ENCODE data around the gene RPS5.
"Not testable (repeated sequence)": the region's sequence is repeated elsewhere in the genome, so short reads cannot be mapped to it uniquely, and the experiment has no call there.

RPS5 gene

GRCh38 chr19:58400916-58401839 is 14.1 kb downstream of the RPS5 start:
- no peak for TF ChIP-seq CTCF (IDR thresholded peaks at IDR 0.05; ENCODE audit: low read depth, low read length)
- Histone ChIP-seq H3K27me3 (no peaks in the 10 kb centered on the region), H3K9me3 (no peaks in the 10 kb centered on the region), H3K36me3 (no peaks in the 10 kb centered on the region), H3K4me1 (peaks cover 3% of the 10 kb centered on the region; the same call in 1 of the 2 replicates), H3K4me3 (ENCODE audit: low read depth, low read length) (peak overlapping the region; percentile 81)
- DNase-seq, result peak; percentile 99

DNA sequence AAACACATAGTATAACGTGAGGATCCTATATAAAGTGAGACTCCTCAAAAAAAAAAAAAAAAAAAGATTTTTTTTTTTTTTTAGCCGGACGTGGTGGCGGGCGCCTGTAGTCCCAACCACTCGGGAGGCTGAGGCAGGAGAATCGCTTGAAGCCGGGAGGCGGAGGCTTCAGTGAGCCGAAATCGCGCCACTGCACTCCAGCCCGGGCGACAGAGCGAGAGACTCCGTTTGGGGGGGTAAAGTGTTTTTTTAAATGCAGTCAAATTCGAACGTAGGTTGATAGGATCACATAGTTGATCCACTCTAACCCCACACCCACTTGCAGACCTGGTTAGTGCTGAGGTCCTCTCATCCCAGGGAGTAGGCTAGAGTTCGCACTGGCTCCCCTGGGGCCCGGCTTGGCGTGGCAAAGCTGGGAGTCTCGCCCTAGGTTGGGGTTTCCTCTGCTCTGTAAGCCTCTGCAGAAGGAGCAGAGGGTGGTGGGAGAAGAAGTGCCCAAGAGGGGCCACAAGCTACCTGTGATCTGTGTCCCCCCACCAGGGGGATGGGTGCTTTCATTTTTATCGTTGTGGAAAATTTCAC is 14.9 kb downstream of the RPS5 start:
- Histone ChIP-seq H3K4me3 (ENCODE audit: low read depth, low read length) (peak overlapping the region; percentile 81), H3K9me3 (no peaks in the 10 kb centered on the region), H3K36me3 (no peaks in the 10 kb centered on the region), H3K4me1 (peaks cover 3% of the 10 kb centered on the region; the same call in 1 of the 2 replicates), H3K27me3 (no peaks in the 10 kb centered on the region)
- no peak for DNase-seq
- TF ChIP-seq CTCF (IDR thresholded peaks at IDR 0.05; ENCODE audit: low read depth, low read length), result no peak

DNA sequence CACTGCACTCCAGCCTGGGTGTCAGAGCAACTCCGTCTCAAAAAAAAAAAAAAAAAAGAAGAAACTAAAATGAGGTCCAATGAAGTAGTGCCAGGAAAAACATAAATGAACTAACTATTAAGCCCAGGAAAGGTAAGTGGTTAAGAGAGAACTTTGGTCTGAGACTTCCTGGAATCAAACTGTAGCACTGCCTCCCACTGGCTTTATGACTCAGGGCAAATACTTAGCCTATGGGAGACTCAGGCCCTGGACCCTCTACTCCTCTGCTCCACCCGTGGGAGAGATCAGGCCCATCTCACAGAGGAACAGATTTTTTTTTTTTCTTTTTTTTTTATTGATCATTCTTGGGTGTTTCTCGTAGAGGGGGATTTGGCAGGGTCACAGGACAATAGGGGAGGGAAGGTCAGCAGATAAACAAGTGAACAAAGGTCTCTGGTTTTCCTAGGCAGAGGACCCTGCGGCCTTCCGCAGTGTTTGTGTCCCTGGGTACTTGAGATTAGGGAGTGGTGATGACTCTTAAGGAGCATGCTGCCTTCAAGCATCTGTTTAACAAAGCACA is 16.9 kb downstream of the RPS5 start:
- not testable (repeated sequence) for H3K4me3 ChIP-seq (ENCODE audit: low read depth, low read length); H3K36me3 ChIP-seq; DNase-seq; H3K4me1 ChIP-seq; H3K27me3 ChIP-seq; H3K9me3 ChIP-seq

DNA sequence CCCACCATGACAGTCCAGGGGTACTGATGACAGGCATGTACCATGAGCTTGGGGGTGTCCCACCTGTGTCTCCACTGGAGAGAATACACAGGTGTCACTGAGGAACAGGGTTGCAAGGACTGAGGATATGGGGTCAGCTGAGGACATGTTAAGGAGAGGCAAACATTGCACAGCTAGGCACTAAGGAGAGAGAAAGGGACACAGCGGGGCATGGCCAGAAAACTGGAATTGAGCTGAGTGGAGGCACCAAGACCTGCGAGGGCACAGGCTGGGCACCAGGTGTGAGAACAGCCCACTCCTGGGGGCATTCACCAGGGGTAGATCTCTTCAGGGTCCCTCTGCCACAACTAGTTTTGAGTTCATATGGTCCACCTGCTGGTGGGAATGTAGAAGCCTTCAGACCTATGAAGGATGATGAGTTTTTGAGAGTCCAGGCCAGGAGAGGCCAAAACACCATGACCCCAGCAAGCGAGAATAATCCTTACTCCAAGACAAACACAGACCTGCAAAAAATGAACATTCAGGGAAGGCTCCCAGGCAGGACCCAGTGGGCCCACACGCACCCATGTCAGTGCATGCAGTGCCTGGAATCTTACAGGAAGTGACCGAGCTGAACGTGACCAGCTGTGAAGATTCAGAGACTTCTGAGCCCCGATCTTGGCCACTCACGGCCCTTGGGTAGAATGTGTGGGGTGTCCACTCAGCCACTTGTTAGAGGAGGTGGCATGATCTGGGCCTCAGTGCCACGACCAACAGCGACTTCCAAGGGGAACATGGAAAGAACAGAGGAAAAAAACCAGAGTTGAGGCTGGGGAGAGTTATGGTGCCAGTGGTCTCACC is 20.0 kb downstream of the RPS5 start:
- no peaks in the 10 kb centered on the region for H3K9me3 ChIP-seq
- H3K4me3 ChIP-seq (ENCODE audit: low read depth, low read length), result peak overlapping the region; percentile 95
- H3K36me3 ChIP-seq, result no peaks in the 10 kb centered on the region; the same call in 1 of the 2 replicates
- TF ChIP-seq CTCF (IDR thresholded peaks at IDR 0.05; ENCODE audit: low read depth, low read length), result peak; percentile 45
- no peak for DNase-seq
- H3K4me1 ChIP-seq, result peaks cover 3% of the 10 kb centered on the region; the same call in 1 of the 2 replicates
- no peaks in the 10 kb centered on the region for H3K27me3 ChIP-seq

GRCh38 chr19:58407658-58408151 is 20.6 kb downstream of the RPS5 start:
- no peak for TF ChIP-seq CTCF (IDR thresholded peaks at IDR 0.05; ENCODE audit: low read depth, low read length)
- Histone ChIP-seq H3K9me3 (no peaks in the 10 kb centered on the region), H3K4me3 (ENCODE audit: low read depth, low read length) (peak overlapping the region; percentile 95), H3K27me3 (no peaks in the 10 kb centered on the region), H3K4me1 (peaks cover 3% of the 10 kb centered on the region; the same call in 1 of the 2 replicates), H3K36me3 (peaks cover 3% of the 10 kb centered on the region; the same call in 1 of the 2 replicates)
- no peak for DNase-seq

All from BE2C (cell line).